DMS114 treated with DMSO at 0.1 percent for 48 hours (cell line): Measurements from ENCODE around the gene BPTF.
"Not testable (repeated sequence)": the region's sequence is repeated elsewhere in the genome, so short reads cannot be mapped to it uniquely, and the experiment has no call there.

ENCODE experiments used
- DNase-seq: peaks from one replicate; lab custom pipeline; 2025; ENCODE audit not compliant: unreplicated experiment; lab: John Stamatoyannopoulos, UW

BPTF gene

GRCh38 chr17:67824735-67825626 lies at the start of gene BPTF:
TSS of gene BPTF (plus strand) at chr17:67825503. CDS start at chr17:67825725, 222 bp downstream.
- peak; percentile 78 for DNase-seq

- no peak for DNase-seq
Measured at GRCh38 chr17:67779098-67779672, 46.1 kb upstream of the BPTF start.

GRCh38 chr17:67784364-67785121 lies 40.8 kb upstream of the BPTF start:
- no peak for DNase-seq

- DNase-seq = no peak
Measured at GRCh38 chr17:67785122-67785477, 40.2 kb upstream of the BPTF start.

GRCh38 chr17:67785504-67785903 lies 39.8 kb upstream of the BPTF start:
- no peak for DNase-seq

- DNase-seq = peak; percentile 74
Measured at GRCh38 chr17:67800495-67800928, 24.8 kb upstream of the BPTF start.

GRCh38 chr17:67801626-67802175 lies 23.6 kb upstream of the BPTF start:
- DNase-seq = no peak

- no peak for DNase-seq
Measured at GRCh38 chr17:67810464-67810863, 14.8 kb upstream of the BPTF start.

- DNase-seq = not testable (repeated sequence)
Measured at GRCh38 chr17:67812380-67812779, 12.9 kb upstream of the BPTF start.

- no peak for DNase-seq
Measured at GRCh38 chr17:67813803-67814180, 11.5 kb upstream of the BPTF start.

- DNase-seq = no peak
Measured at GRCh38 chr17:67818110-67819002, 6.9 kb upstream of the BPTF start.

GRCh38 chr17:67819722-67820121 lies 5.6 kb upstream of the BPTF start:
- no peak for DNase-seq

GRCh38 chr17:67821871-67822367 lies 3.4 kb upstream of the BPTF start:
- no peak for DNase-seq

GRCh38 chr17:67825627-67826601 lies 611 bp downstream of the BPTF start:
- DNase-seq = not testable (repeated sequence)

GRCh38 chr17:67829331-67829730 lies 4.0 kb downstream of the BPTF start:
- no peak for DNase-seq

GRCh38 chr17:67830440-67830839 lies 5.1 kb downstream of the BPTF start:
- DNase-seq = no peak

- no peak for DNase-seq
Measured at GRCh38 chr17:67831268-67831667, 6.0 kb downstream of the BPTF start.

- no peak for DNase-seq
Measured at GRCh38 chr17:67833134-67833533, 7.8 kb downstream of the BPTF start.
